Measurements from ENCODE around the gene DENND4C. TPM values are rescaled to one million over a fixed set of nuclear protein-coding genes. Genes with fewer than 3 reads are reported as not detected.

Gene DENND4C
- total RNA-seq, 3 donors from 2014 or later (not counting 1 experiment from before 2014, with no cell fraction given), result 82.6 to 115 (median 100) TPM

DNA sequence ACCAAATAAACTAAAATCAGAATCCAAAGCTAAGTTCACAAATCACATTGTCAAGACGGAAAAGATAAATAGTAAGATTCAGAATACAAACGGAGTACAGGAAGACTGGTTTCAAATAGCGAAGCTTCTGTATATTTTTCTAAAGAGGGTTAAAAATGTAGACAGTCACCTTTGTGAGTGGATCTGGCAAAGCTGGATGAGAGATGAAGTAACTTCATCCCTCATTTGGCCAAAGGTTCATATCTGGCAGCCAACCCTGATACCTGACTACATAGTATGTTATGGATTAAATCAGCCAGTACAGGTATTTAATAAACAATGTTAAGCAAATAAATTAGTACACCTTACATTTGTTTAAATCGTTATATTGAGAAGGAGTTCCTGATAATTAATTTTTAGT, 21.3 kb upstream of the DENND4C start:
- 93% methylated on average over 3 of the region's 4 CpGs for WGBS (ENCODE audit: insufficient coverage)
- no peaks in the 10 kb centered on the region for H3K27me3 ChIP-seq (ENCODE audit: control insufficient read depth, insufficient read depth, low read length)
- TF ChIP-seq, protein P1, sequence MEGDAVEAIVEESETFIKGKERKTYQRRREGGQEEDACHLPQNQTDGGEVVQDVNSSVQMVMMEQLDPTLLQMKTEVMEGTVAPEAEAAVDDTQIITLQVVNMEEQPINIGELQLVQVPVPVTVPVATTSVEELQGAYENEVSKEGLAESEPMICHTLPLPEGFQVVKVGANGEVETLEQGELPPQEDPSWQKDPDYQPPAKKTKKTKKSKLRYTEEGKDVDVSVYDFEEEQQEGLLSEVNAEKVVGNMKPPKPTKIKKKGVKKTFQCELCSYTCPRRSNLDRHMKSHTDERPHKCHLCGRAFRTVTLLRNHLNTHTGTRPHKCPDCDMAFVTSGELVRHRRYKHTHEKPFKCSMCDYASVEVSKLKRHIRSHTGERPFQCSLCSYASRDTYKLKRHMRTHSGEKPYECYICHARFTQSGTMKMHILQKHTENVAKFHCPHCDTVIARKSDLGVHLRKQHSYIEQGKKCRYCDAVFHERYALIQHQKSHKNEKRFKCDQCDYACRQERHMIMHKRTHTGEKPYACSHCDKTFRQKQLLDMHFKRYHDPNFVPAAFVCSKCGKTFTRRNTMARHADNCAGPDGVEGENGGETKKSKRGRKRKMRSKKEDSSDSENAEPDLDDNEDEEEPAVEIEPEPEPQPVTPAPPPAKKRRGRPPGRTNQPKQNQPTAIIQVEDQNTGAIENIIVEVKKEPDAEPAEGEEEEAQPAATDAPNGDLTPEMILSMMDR (IDR thresholded peaks at IDR 0.05), result no peak
- ATAC-seq, result no peak
- Mint-ChIP-seq H3K4me3 (no peak overlapping the region), H3K4me1 (no peaks in the 10 kb centered on the region), H3K27ac (no peak overlapping the region), H3K9me3 (no peaks in the 10 kb centered on the region), H3K36me3 (no peaks in the 10 kb centered on the region), H3K27me3 (ENCODE audit: low read depth in 2 of 2) (no peaks in the 10 kb centered on the region)
- no peak overlapping the region for H3K27ac ChIP-seq (ENCODE audit: low read length)
- H3K36me3 ChIP-seq (ENCODE audit: control insufficient read depth, insufficient read depth, low read length), result no peaks in the 10 kb centered on the region
- DNase-seq, result no peak
- H3K4me3 ChIP-seq (ENCODE audit: low read length), result no peak overlapping the region
- intact Hi-C loops (cut with micrococcal nuclease), result no loop called here
- no peaks in the 10 kb centered on the region for H3K9me3 ChIP-seq (ENCODE audit: control insufficient read depth, insufficient read depth, low read length)
- no peaks in the 10 kb centered on the region for H3K4me1 ChIP-seq (ENCODE audit: control insufficient read depth, insufficient read depth, low read length)

DNA sequence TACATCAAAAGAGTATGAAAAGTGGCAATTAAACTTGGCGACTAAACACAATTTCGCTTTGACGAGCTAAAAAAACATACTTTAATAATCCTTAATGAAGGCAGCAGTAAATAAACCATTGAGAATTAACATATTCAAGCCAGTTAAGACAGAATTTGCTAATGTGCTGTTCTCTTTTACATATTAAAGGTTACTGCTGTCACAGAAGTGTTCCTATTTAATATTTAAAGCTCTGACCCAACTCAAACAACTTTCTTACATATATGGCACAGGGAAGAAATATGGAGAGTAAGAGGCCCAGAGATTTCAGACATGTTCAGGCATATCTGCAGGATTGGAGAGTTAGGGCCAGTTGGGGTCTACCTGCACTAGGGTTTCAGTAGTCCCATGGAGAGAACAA, 16.7 kb upstream of the DENND4C start:
- no CpG with 5 or more reads among the region's 3 CpGs for WGBS (ENCODE audit: insufficient coverage)
- Histone ChIP-seq H3K4me1 (ENCODE audit: control insufficient read depth, insufficient read depth, low read length) (no peaks in the 10 kb centered on the region), H3K27me3 (ENCODE audit: control insufficient read depth, insufficient read depth, low read length) (no peaks in the 10 kb centered on the region), H3K4me3 (ENCODE audit: low read length) (no peak overlapping the region), H3K9me3 (ENCODE audit: control insufficient read depth, insufficient read depth, low read length) (no peaks in the 10 kb centered on the region), H3K36me3 (ENCODE audit: control insufficient read depth, insufficient read depth, low read length) (no peaks in the 10 kb centered on the region), H3K27ac (ENCODE audit: low read length) (no peak overlapping the region)
- DNase-seq, result no peak
- Mint-ChIP-seq H3K4me1 (peaks cover 0 to 4% of the 10 kb centered on the region in 2 donors), H3K27me3 (ENCODE audit: low read depth in 2 of 2) (no peaks in the 10 kb centered on the region), H3K9me3 (no peaks in the 10 kb centered on the region), H3K36me3 (no peaks in the 10 kb centered on the region), H3K4me3 (no peak overlapping the region), H3K27ac (no peak overlapping the region)
- intact Hi-C loops (cut with micrococcal nuclease), result no loop called here
- ATAC-seq, result no peak
- TF ChIP-seq, protein P1 (IDR thresholded peaks at IDR 0.05), result no peak

DNA sequence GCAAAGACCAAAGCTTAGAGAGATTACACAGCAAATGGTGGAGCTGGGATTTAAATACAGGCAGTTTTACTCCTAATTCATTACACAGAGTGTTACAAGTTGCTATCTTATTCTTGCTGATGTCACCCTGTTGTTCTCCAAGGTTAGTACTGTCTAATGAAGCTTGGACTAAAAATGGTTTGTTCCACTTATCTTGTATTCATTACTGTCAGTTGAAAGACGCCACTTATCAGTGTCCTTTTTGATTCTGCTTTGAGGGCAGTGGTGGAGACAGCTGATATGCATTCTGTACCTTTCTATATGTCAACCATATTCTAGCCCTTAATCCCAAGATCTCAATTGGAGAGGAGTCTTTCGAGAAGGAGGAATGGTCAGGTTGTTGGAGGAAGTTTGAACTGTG, 14.0 kb upstream of the DENND4C start:
- intact Hi-C loops (cut with micrococcal nuclease), result no loop called here
- H3K4me3 ChIP-seq (ENCODE audit: low read length), result no peak overlapping the region
- no peaks in the 10 kb centered on the region for H3K9me3 Mint-ChIP-seq
- H3K27me3 ChIP-seq (ENCODE audit: control insufficient read depth, insufficient read depth, low read length), result no peaks in the 10 kb centered on the region
- peaks cover 0 to 4% of the 10 kb centered on the region in 2 donors for H3K4me1 Mint-ChIP-seq
- H3K27ac Mint-ChIP-seq, result no peak overlapping the region
- DNase-seq (no peak), ATAC-seq (no peak)
- H3K27ac ChIP-seq (ENCODE audit: low read length), result no peak overlapping the region
- no peak overlapping the region for H3K4me3 Mint-ChIP-seq
- H3K9me3 ChIP-seq (ENCODE audit: control insufficient read depth, insufficient read depth, low read length), result no peaks in the 10 kb centered on the region
- no peaks in the 10 kb centered on the region for H3K36me3 Mint-ChIP-seq
- no peaks in the 10 kb centered on the region for H3K36me3 ChIP-seq (ENCODE audit: control insufficient read depth, insufficient read depth, low read length)
- H3K4me1 ChIP-seq (ENCODE audit: control insufficient read depth, insufficient read depth, low read length), result no peaks in the 10 kb centered on the region
- WGBS (ENCODE audit: insufficient coverage), result 93% methylated on average over 2 of the region's 2 CpGs
- no peaks in the 10 kb centered on the region for H3K27me3 Mint-ChIP-seq (ENCODE audit: low read depth in 2 of 2)
- TF ChIP-seq, protein P1 (IDR thresholded peaks at IDR 0.05), result no peak

DNA sequence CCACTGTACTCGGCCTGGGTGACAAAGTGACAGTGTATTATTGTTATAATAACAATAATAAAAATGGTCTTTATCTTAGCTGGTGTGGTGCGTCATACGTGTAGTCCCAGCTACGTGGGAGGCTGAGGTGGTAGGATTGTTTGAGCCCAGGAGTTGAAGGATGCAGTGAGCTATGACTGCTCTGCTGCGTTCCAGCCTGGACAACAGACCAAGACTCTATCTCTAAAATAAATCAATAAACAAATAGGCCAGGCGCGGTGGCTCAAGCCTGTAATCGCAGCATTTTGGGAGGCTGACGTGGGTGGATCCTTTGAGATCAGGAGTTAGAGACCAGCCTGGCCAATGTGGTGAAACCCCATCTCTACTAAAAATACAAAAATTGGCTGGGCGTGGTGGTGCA, 9.2 kb upstream of the DENND4C start:
- WGBS (ENCODE audit: insufficient coverage), result 79% methylated on average over 6 of the region's 10 CpGs
- H3K4me1 Mint-ChIP-seq, result peaks cover 0 to 4% of the 10 kb centered on the region in 2 donors

More for the DNA sequence above, 9.2 kb upstream of the DENND4C start:
- Histone ChIP-seq H3K27me3 (ENCODE audit: control insufficient read depth, insufficient read depth, low read length) (no peaks in the 10 kb centered on the region), H3K4me3 (ENCODE audit: low read length) (no peak overlapping the region), H3K9me3 (ENCODE audit: control insufficient read depth, insufficient read depth, low read length) (no peaks in the 10 kb centered on the region), H3K4me1 (ENCODE audit: control insufficient read depth, insufficient read depth, low read length) (no peaks in the 10 kb centered on the region), H3K27ac (ENCODE audit: low read length) (no peak overlapping the region), H3K36me3 (ENCODE audit: control insufficient read depth, insufficient read depth, low read length) (no peaks in the 10 kb centered on the region)
- H3K27ac Mint-ChIP-seq, result no peak overlapping the region
- TF ChIP-seq, protein P1 (IDR thresholded peaks at IDR 0.05), result no peak
- H3K27me3 Mint-ChIP-seq (ENCODE audit: low read depth in 2 of 2), result no peaks in the 10 kb centered on the region
- ATAC-seq (no peak), DNase-seq (no peak)
- intact Hi-C loops (cut with micrococcal nuclease), result no loop called here
- H3K9me3 Mint-ChIP-seq, result no peaks in the 10 kb centered on the region
- H3K36me3 Mint-ChIP-seq, result no peaks in the 10 kb centered on the region
- no peak overlapping the region for H3K4me3 Mint-ChIP-seq
